Stimulated activated CD4-positive, alpha-beta T cell treated with anti-CD3 and anti-CD28 coated beads, Interleukin-2, amount 100 ng/mL, for 24 hours (primary cell): ENCODE data around the gene RSPH10B.
"Not testable (repeated sequence)": the region's sequence is repeated elsewhere in the genome, so short reads cannot be mapped to it uniquely, and the experiment has no call there.

Source experiments
- DNase-seq, 2 donors: peaks; one replicate each; pipeline ENCODE4 v3.0.0-alpha.2; 2020

Gene RSPH10B

DNA sequence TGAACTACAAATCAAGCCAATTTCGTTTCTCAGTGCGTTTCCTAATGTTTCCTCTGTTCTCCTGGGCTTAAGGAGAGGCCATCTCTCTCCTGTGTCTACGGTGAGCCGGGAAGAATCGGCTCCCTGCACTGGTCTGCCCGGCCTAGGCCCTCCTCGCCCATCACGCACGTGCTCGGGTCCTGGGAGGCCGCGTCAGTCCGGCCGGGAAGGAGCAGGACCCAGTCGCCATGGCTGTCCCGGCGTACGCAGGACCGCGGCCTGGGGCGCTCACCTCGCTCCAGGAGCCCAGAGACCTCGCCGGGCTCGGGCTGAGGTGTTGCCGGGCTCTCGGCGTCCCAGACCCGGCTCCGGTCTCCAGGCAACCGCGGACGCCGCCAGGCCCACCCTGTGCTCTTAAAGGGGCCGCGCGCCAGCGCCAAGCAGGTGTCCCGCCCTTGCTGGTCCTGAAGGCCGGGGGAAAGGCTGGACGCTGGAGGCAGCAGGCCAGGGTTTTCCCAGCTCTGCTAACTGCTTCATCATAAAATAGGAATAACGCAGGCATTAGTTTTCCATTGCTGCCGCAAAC is at the start of gene RSPH10B:
Gene RSPH10B, minus strand, starts transcription at position 343 of the 565 bp plus-strand sequence. CDS start 3,573 bp downstream, outside the sequence.
- not testable (repeated sequence) for DNase-seq

DNA sequence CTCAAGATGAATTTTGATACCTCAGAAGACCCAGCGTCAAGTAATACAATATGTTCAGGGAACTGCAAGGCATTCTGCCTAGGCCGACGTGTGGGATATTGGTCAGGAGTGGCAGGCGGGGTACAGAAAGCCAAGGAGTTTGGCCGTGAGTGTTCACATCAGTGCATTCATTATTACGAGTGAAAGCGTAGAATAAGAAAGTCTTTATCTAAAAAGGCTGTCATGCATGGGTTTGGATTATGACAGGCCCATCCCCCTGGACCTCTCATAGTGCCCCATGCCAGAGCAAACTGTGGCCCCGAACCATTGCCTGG is 46.1 kb upstream of the RSPH10B start:
- DNase-seq, result no peak

DNA sequence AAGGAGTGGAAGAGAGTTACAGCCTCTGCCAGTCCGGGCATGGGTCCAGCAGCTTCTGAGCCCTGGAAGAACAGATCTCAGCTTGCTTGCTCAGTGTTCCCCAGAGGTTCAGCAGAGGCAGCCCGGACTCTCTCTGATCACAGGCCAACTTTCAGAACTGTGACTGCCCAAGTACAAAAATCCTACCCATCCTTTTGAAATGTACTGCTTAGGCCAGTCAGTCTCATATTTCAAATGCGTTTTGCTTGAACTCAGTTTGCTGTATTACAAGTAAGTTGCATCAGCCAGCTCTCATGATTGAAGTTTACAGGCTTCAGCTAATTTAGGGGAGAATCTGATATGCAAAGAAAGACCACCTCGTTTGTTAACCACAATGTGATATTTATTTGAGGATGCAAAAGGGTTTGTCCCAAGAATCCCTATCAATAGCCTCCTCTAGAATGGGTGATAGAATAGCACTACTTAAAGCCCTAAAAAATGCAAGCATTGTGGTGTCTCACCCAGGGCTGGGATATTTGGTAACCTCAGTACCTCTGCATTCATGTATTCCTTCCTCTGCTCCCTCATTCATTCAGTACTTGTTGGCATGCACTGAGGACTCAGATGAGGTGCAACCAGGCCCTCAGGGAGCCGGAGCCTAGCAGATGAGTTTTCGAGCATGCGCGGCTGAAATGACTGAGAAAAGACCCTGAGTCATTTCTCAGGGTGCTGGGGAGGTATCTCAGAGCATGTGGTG is 45.6 kb upstream of the RSPH10B start:
- DNase-seq, result no peak

DNA sequence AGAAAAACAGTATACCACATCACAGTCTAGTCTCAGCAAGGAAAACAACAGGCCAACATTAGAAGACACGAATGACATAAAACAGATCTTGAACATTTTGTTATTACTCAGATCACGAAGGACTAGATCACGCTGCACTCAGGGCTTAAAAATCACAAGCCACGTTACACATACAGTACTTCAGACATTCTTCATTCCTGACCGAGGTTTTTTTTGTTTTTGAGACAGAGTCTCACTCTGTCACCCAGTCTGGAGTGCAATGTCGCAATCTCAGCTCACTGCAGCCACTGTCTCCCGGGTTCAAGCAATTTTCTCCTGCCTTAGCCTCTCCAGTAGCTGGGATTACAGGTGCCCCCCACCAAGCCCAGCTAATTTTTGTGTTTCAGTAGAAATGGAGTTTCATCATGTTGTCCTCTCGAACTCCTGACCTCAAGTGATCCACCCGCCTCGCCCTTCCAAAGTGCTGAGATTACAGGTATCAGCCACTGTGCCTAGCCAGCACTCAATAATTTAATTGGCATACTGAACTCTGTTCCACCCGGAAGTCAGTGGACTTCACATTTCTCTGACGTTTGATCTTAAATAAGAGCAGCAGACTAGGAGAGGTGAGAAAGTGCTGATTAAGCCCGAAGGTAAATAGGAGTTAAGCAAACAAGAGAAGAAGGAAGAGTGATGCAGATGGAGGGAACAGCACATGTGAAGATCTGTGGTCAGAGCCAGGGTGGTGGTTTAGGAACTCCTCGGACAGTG is 42.0 kb upstream of the RSPH10B start:
- no peak for DNase-seq

DNA sequence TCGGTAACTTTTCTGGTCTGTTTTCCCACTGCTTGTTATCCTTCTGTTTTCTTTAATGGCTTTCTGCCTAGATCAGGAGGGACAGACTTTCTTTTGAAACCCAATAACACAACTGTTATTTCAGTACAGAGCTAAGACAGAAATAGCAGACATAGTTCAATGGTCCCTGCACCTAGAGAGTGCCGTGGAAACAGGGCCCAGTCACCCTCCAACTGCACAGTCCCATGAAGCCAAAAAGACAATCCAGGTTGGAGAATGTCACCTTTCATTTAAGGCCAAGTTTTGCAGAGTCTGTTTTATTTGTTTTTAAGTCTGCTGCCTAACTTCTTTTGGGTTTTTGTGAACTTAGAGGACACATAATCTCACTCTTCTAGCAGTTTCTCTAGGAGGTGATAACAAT is 41.1 kb upstream of the RSPH10B start:
- DNase-seq, result no peak

DNA sequence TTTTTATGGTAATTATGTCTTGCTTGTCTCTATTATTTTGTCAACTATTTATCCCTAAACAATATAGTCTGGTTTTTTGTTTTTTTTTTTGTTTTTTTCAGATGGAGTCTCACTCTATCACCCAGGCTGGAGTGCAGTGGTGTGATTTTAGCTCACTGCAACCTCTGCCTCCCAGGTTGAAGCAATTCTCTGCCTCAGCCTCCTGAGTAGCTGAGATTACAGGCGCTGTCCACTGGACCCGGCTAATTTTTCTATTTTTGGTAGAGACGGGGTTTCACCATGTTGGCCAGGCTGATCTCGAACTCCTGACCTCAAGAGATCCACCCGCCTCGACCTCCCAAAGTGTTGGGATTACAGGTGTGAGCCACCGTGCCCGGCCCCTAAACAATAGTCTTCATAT is 39.9 kb upstream of the RSPH10B start:
- DNase-seq, result not testable (repeated sequence)

DNA sequence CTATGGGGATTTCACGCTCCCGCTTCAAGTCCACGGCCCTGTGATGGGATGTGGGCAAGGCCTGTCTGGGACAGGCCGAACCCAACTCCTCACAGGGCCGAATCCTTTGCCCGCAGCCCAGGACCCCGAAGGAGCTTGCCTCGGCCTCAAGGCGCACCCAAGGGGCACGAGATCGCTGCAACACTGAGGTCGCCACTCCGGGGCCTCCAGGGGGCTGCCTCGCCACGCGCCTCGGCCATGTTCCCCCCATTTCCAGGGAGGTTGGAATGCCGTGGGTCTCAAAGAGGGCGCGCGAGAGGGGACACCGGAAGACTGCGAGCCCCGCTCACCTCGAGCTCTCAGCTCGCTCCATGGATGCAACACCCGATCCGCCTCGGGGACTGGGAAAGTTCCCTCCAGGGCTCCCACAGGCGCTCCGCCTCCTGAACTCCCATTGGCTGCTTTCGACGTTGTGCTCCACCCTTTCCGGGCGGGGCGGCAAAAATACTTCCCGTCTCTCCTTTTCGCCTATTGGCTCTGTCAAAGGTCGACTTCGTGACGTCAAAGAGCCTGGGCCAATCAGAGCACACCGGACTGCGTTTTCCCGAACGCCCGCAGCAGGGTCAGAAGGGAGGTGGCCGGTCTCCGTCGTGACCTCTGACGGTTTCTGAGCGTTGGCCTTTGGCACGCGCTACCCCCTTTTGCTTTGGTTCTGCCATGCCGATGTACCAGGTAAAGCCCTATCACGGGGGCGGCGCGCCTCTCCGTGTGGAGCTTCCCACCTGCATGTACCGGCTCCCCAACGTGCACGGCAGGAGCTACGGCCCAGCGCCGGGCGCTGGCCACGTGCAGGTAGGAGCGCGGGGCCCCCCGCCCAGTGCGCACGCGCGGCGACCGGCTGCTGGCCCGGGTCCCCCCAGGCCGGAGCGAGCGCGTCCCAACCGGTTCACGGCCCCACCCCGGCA is 38.5 kb upstream of the RSPH10B start, which contains the start of the genes AIMP2 and PMS2:
Gene AIMP2, plus strand, starts transcription at position 605 of the 944 bp plus-strand sequence. Its CDS starts 92 bp downstream, at position 697.
Gene PMS2, minus strand, starts transcription at position 382 of the 944 bp plus-strand sequence. Its CDS starts 30 bp downstream, at position 352.
- peak; percentile 97 for DNase-seq

DNA sequence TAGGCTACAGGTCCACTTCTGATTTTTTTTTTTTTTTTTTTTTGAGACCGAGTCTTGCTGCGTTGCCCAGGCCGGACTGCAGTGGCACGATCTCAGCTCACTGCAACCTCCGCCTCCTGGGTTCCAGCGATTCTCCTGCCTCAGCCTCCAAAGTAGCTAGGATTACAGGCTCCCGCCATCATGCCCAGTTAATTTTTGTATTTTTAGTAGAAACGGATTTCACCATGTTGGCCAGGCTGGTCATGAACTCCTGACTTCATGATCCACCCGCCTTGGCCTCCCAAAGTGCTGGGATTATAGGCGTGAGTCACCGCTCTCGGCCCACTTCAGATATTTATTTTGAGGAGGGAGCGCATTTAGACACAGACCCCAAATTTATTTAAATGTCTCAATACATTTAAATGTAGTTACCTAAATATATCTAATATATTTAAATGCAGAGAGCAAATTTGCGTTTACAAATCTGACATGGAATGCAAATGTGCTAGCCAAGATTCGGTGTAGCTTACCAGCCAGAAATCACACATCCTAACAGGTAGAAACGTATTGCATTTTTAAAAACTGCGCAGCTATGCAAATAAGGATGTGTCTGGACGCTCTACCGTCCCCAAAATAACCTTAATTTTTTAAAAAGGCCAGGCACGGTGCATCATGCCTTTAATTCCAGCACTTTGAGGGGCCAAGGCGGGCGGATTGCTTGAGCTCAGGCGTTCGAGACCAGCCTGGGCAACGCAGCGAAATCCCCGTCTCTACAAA is 37.5 kb upstream of the RSPH10B start:
- not testable (repeated sequence) for DNase-seq

DNA sequence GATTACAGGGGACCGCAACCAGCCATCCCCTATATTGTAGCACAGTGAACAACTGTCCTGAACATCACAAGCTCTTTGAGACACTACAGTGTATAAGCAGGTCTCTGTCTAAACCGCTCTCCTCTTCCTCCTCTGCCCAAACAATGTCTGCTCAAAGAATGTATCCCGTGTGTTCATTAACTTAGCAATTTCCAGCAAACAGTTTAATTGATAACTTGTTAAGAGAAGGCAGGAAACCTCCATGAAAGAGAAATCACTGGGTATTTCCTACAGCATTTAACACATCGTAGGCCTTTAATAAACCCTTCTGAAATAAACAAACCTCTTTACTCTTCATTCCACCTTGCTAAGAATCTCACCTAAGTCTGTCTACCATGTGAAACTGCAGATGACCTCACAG is 36.9 kb upstream of the RSPH10B start:
- no peak for DNase-seq

DNA sequence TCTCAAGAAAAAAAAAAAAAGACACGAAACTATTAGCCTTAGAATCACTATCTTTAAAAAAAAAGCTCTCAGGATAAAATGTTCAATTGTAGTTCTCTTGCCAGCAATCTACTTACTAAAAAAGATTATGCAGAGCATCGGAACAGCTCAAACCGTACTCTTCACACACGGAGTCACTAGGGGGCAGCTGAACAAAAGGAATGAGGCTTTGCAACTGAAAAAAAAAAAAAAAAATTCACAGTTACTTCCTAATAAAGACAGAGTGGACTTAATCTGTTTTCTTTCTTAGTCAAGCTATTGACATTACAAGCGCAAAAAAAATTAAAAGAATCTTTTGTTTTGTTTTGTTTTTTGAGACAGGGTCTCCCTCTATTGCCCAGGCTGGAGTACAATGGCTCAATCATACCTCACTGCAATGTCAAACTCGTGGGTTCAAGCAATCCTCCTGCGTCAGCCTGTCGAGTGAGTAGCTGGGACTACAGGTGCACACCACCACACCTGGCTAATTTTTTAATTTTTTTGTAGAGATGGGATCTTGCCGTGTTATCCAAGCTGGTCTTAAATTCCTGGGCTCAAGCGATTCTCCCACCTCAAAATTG is 26.8 kb upstream of the RSPH10B start:
- peak; percentile 24 to 37 for DNase-seq

DNA sequence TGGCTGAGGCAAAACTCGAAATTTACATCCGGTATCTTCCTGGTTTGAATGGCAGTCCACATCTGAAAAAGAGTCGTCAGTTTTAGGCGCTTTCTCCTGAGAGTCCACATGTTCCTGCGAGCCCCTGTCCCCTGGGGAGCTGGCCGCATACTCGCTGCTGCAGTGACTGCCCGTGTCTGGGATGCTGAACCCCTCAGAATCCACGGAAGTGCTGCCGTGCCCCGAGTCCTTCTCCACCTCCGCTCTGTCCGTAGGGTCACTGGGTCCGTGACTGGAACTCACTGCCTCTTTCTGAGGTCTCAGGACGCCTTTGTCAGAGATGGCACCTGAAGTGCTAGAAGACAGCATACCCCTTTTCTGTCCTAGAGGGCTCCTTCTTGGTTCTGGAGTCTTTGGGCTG is 16.6 kb upstream of the RSPH10B start:
- not testable (repeated sequence) for DNase-seq

DNA sequence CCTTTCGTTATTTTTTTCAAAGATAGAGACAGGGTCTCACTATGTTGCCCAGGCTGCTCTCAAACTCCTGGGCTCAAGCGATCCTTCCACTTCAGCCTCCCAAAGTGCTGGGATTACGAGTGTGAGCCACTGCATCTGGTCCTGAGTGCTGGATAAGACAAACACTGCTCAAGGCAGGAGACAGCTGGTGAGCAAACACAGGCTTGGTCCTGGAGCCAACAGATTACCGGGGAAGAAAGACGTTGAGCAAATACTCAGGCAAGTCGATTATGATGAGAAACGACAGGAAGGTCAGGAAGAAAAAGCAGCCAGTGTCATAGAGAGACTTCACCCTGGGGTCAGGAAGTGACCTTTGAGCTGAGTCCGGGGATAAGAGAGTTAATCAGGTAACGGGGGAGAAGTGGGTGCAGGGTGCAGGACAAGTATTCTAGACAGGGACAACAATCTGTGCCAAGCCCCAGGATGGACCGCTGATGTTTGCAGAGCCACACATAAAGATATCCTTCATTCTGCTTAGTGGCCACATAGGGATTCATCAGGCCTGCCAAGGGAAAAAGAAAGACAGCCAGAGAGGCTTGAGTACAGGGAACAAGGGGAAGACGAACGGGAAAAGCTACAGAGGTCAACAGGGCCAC is 9.3 kb upstream of the RSPH10B start:
- not testable (repeated sequence) for DNase-seq

DNA sequence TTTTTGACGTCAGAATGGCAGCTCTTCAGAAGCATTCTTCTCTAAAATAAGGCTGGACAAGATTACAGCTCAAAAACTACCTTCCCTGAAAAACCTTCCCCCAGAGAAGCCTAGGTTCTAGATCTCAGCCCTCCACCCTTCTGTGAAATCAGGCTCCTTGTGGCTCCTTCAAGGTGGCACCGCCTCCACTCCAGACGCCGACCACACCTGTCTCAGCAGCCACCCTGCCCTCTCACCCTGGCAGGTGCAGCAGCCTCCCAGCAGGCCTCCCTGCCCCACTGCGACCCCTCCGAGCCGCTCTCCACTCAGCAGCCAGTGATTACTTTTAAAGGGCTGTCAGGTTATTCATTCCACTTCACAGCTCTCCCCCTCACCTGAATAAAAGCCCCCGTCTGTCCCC is 3.1 kb upstream of the RSPH10B start:
- DNase-seq, result not testable (repeated sequence)

DNA sequence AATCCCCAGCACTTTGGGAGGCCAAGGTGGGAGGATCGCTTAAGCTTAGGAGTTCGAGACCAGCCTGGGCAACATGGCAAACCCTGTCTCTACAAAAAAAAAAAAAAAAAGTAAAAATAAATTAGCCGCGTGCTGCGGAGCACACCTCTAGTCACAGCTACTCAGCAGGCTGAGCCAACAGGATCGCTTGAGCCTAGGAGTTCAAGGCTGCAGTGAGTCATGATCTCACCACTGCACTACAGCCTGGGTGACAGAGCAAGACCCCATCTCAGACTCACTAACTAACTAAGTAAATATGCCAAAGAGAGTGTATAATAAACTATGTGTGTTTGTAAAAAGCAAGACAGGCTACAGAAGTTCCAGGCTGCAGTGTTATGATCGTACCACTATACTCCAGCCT is 6.7 kb downstream of the RSPH10B start:
- DNase-seq, result not testable (repeated sequence)

DNA sequence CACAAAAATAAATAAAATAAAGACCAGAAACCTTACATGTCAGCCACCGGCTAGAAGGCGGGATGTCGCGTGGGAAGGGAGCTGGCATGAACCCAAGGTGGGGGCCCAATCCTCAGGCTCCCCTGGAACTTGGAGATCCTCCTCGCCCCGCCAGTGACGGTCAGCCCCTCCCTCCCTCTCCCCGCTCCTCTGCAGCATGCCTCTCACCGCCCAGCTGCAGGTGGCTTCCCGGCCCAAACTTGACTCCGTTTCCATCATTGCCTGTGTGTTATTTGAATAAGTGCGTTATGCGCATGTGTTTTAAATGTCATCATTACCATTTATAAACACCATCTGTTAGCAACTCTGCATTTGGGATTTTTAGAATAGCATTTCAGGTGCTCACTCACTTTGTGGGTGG is 7.3 kb downstream of the RSPH10B start:
- not testable (repeated sequence) for DNase-seq

DNA sequence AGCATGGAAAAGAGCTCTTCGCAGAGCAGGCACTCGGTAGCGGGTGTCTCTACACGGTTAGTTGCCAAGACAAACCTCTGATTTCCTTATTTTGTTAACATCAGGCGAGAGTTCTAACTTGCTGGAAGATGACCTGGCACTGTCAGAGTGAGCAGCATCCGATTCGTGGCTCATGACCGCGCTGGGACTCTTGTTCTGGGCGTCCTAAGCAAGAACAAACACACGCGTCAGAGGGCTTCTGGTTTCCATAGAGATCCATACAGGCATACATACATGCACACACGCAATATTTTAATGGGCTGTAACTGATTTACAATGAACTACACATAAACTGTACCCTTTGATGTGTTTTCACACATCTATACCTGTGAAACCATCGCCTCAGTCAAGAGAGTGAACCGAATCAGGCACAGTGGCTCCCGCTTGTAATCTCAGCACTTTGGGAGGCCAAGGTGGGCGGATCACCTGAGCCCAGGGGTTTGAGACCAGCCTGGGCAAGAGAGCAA is 35.5 kb downstream of the RSPH10B start:
- not testable (repeated sequence) for DNase-seq

DNA sequence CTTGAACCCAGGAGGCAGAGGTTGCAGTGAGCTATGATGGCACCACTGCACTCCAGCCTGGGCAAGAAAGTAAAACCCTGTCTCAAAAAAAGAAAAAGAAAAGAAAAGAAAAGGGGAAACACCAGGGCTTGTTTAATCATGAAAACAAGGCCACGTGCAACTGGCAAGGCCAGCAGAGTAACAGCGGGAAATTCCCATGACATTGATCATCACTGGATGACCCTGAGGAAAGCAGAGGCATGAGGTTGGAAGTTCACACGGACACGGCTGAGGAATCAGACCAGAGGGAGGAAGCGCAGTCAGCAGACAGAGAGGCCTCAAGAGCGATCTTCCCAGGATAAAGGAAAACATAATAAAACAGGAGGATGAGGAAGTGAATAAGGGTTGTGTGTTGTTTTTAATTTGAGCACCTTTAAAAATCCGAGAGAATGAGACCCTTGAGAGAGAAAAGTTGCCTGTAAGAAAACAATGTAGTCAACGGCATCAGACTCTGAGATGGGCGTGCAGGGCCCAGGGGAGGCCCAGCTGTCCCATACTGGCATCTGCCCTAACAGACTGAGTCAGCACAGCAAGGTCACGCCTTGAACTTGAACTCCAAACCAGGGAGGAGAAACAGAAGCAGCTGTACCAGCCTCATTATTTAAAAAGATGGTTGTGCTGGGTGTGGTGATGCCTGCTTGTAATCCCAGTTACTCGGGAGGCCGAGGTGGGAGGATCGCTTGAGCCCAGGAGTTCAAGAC is 38.4 kb downstream of the RSPH10B start:
- not testable (repeated sequence) for DNase-seq

DNA sequence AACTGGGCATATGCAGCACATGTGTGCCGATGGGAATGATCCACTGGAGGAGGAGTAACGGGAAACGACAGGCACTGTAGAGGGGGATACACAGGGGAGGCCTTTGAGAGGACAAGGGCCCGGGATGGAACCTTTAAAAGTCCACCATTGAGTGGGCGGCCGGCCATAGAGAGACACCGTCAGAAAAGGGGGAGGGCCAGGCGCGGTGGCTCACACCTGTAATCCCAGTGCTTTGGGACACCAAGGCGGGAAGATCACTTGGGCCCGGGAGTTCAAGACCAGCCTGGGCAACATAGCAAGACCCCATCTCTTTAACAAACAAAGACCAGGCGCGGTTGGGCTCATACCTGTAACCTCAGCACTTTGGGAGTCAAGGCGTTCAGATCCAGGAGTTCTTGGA is 39.2 kb downstream of the RSPH10B start:
- not testable (repeated sequence) for DNase-seq

DNA sequence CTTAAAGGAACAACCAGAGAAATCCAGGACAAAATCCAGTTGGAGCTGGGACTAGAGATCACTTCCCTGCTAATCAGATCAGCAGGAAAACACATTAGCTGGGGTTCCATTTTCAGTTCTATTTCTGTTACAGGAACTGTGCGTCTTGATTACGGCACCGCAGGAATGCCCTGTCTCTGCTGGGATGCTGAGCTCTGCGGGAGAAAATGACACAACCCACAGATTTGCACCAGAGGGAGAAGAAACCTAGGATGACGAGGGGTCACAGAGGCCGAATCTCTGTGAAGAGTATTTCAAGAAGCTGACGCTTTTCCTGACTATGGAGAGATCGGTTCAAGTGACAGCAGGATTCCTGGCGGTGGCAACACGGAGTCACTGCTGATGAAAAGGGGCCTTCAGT is 40.2 kb downstream of the RSPH10B start:
- DNase-seq, result not testable (repeated sequence)
